Effector CD4-positive, alpha-beta T cell (primary cell): ENCODE results near the gene PPP3R1.

Source experiments
- DNase-seq: peaks from one replicate; pipeline ENCODE4 v3.0.0-alpha.2; 2020
- total RNA-seq: gene quantifications from one replicate; lab custom pipeline; 2026; lab: John Stamatoyannopoulos, UW

The PPP3R1 gene, protein sequence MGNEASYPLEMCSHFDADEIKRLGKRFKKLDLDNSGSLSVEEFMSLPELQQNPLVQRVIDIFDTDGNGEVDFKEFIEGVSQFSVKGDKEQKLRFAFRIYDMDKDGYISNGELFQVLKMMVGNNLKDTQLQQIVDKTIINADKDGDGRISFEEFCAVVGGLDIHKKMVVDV
- 45.2 reads per million, percentile 66 among the genes with 10 or more reads in this experiment for total RNA-seq

DNA sequence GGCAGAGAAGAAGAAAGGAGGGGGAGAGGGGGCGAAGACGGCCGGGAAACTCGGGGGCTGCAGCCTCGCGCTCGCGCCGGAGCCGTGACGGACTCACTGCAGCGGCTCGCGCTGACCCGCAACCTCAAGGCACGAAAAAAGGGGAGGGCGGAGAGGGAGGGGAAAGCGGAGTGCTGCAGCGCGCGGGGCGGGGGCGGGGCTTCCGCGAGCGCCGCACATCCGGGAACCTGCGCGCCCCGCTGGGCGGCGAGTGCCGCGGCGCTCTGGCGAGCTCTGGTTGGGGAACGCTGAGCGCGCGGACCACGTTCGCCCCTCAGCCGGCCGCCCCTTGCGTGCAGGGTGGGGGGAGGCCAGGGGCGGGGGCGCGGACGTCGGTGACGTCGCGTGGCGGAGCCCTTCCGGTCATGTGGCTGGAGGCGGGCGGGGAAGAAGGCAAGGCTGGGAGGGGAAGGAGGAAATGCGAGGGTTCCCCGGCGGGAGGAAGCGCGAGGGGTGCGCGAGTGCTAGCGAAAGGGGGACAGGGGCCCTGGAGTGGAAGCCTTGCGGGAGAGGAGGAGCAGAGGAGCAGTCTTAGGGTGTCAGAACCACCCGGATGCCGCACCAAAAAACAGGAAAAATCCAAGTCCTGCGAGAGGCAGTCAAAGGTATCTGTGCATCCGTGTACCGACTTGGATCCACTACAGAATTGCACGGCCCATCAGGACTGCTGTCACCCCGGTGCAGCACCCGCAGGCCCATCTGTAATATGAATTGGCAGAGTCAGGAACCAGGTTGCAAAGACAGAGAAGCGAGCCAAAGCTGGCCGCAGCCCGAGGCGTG is at the start of gene PPP3R1:
Gene PPP3R1 (minus strand): TSS at position 133 of the 819 bp plus-strand sequence. CDS start 405 bp downstream, outside the sequence.
- peak; percentile 89 for DNase-seq

DNA sequence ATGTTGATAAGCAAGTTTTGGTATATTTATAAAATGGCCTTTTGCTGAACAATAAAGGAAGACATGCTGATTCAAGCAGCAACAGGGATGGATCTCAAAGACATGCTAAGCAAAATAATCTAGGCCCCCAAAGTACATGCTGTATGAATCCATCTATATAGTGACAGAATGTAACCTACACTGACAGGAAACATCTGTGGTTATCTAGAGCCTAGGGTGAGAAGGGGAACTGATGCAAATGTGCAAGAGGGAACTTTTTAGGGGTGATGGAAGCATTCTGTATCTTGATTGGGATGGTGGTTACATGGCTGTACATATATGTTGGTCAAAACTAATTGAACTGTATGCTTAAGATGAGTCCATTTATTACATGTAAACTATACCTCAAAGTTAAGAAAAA is 43.2 kb upstream of the PPP3R1 start:
- no peak for DNase-seq

DNA sequence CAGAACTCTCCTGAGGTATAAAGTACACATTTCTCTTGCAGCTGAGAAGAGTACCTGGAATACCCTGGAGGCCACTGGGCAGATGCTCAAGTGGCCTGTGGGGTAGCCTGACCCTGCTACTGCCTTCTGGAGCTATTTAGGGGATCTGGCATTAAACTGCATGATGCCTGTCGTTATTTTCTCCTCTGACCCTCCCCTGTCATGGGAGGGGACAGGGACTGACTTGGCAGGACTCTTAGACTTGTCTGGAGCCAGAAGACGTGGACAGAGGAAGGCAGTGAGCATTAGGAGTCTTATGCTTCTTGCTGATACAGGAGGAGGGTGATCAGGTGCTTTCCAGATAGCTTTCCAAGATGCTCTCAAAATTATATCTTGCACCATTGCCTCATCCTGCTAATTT is 42.6 kb upstream of the PPP3R1 start:
- no peak for DNase-seq

DNA sequence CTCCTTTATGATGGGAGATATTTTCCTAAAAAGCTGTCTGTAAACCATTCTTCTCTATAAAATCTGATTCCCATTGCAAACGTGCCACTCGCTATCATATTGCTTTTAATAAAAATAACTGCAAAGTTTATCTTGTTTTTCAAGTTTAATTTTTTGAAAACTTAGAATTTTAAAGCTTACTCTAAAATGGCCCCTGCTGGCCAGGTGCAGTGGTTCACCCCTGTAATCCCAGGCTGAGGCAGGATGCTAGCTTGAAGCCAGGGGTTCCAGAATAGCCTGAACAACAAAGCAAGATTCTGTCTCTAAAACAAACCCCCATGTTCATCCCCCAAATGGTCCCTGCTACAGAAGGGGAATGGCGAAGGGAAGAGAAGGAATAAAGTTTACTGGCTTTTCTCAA is 41.9 kb upstream of the PPP3R1 start:
- DNase-seq: no peak

DNA sequence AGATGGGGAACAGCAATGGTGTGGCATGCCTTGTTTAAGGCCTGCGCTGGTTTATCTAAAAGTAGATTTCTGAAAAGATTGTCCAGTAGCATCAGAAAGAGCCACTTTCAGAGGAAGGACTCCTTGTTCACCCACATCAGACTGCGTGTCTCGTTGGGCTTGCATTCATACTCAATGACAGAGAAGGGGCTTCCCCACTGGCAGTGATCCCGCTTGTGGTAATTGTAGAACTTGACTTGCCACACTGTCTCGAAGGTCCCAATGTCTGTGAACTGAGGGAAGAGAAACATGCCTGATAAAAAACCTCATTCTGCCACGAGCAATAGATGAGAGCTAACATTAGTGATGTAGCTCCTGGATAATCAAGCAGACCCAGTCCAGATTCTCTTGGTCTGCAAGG is 41.4 kb upstream of the PPP3R1 start:
- no peak for DNase-seq

DNA sequence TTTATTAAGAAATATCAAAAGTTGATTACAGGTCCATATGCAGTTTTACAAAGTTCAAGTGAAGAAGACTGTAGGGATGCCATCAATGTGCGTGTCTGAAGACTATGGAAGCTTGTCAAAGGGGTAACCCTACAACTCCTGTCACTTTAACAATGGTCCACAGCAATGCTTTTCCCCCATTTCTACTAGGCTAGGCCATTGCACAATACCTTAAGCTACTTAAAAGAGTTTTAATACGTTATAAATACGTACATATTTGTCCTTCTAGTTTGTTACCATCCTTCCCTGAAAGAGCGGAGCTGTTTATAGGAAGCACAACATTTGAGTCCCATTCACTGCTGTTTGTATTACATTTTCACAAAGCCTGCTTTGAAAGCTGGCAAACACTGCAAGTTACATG is 40.7 kb upstream of the PPP3R1 start:
- DNase-seq: no peak

DNA sequence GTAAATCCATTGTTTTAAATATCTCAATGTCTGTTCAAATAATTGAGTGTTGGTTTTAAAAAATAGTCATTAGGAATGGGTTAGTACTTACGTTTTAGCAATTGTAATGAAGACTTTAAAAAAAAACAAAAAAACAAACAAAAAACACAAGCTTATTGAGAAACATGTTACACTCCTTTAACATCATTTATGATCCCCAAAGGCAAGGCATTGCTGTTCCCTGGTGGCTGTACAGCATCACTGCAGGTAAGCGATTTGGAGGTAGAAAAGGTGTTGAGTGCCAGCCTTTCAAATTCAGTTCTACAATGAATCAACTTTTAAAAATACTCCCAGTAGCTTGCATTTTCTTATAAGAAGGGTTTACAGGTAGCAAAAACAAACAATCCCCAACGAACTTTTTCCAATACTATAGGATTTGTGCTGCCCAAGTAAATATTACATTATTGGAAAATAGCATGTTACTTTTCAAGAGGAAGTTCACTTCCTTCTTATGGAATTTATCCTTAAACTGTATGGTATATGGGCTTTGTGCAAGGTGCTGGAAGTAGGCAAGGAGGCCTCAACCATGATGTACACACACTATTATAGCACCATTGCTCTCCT is 39.9 kb upstream of the PPP3R1 start:
- DNase-seq: no peak

DNA sequence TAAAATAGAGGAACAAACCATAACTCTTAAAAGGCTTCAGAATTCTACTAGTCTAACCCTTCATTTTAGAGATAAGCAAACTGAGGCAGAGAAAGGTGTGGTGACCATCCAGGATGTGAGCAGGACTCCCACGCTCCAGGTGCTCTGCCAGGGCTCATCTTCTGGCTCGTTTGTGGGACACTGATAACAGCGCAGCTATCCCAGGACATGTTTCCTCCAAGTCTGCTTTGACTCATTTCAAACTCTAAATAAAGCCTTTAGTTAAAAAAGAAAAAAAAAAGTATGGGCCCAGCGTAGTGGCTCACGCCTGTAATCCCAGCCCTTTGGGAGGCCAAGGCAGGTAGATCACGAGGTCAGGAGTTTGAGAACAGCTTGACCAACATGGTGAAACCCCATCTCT is 39.0 kb upstream of the PPP3R1 start:
- DNase-seq: no peak

DNA sequence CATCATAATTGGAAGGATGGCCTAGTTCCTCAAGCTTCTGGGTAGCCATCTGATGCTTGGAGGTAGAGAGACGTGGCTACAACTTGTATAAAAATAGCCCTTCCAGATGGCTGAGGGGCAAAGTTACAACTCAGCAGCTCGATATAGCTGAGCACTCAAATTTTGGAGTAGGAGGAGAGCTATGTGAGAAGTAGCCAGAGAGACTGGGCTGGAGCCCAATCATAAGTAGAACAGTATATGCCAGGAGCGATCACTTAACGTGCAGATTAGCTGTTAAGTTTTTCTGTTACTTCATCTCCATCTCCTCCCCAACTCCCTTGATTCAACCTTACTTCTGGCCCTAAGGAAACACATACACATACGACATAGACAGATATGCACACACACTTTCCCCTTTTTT is 38.6 kb upstream of the PPP3R1 start:
- no peak for DNase-seq

DNA sequence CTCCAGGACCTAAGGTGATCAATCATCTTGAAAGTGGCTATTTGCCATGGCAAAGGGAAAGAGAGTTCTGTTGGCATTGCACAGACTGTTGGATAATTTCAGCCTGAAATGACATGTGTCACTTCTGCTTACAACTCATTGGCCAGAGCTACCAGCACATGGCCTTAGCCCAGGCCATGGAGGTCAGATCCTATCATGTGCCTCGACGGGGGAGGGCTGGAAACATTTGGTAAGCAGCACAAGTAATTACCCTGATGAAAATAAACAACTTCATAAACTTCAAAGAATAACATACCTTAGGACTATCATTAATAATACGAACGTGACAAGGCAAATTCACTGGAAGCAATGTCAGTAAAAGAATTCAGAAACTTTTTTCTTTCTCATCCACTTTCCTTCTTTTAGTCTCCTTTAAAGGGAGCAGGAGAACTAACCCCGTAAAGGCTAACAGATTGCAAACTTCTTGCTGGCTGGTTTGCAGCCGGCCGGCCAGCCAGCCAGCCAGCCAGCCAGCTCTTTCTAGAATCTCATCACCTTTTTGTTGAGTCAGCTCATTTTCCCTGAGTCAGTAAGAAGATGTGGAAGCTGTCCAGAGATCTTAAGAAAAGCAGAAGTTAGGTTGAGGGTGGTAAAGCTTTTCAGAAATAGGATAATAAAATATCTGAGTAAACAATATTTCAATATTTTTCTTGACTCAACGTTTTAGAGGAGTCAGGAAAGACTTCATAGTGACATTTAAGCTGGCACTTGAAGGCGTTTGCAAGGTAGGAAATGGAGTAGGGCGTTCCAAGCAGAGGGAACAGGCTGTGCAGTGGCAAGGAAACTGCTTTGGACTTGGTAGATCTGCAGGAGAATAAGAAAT is 35.5 kb upstream of the PPP3R1 start:
- no peak for DNase-seq

DNA sequence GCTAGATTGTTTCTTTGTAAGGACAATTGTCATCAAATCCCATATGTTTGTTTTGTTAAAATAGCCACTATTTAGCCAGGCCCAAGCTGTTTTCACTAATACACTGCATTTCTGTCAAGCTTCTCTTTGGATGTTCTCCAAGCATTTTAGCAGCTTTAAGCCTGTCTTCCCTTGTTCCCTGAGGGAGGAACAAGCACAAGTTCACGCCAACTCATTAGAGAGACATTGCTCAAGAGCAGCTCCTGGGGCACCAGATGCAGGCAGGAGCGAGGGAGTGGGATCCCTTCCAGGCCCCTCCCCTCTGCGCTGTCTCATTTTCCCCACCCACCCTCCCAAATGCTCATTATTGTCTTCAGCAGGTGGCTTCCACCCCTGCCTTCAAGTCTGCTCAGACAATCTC is 32.6 kb upstream of the PPP3R1 start:
- no peak for DNase-seq

DNA sequence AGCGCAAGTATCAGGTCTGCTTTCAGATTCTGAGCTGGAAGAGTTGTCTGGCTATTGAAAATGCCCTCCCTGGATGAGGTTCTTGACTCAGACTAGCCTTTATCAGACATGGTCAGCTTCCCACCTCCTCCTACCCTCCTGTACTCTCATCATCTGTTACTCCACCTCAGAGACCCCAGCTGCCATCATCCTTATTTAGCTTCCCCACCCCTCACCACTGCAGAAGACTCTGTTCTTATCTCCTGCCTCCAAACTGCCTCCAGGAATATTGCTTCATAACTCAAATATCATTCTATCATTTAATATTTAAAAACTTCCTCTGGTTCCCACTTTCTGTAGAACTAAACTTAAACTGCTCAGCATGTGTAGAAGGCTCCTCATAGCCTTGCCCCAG is 31.1 kb upstream of the PPP3R1 start:
- DNase-seq: no peak

DNA sequence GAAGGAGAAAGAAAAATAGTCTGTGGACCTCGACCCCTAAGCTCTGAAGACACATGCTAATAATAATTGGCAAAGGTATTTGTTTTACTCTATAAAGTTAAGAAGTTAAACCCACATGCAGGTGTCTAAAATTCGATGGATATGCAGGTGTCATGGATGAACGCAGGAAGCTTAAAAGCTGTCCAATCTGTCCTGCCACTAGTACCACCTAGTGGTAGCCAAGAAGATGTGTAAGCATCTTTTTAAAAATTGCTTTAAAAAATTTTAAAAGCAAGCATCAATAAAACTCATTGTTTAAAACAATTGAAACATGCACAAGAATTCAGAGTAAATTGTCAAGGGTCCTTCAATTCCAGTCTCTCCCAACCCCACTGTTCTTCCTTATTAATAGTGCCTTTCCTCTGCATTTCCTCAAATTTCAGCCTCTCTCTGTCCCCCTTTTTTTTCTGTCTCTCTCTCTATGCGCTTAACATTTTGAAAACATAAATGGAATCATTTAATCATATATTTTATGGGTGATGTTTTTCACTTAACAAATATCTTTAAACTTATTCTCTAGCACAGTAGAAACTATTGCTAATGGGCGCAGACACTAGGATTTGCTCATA is 30.6 kb upstream of the PPP3R1 start:
- DNase-seq: no peak

DNA sequence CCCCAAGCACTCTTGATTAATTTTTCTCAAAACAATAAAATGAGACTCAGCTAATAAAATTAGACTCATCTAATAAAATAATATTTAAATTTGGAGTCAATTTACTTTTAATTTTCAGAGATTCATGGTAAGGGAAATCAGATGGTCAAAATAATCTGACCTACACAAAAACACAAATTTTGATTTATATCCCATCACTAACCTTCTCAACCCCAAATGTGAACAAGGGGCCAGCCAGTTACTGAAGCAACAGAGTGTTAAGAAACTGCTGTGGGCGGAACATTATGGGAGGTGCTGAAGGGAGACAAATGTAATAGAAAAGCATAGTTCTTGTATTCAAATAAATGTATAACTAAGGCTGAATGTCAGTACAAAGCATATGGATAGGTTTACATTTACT is 28.5 kb upstream of the PPP3R1 start:
- DNase-seq: no peak

DNA sequence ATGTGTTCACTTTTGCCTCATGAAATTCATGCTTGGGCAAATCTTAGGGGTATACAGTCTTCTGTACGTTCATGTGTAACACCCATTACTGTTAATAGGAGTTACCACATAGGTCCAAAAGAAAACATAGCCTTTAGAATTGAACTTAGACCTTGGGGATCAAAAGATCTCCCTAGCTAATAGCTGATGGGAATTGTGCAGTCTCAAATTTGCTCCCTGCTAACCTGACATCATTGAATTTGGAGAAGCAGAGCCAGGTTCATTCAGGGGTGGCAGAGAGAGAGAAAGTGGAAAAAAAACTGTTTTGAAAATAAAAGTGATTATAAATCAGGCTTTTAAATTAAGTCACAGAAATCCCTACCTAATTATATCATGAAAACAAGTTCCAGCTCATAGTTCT is 28.0 kb upstream of the PPP3R1 start:
- DNase-seq: no peak

DNA sequence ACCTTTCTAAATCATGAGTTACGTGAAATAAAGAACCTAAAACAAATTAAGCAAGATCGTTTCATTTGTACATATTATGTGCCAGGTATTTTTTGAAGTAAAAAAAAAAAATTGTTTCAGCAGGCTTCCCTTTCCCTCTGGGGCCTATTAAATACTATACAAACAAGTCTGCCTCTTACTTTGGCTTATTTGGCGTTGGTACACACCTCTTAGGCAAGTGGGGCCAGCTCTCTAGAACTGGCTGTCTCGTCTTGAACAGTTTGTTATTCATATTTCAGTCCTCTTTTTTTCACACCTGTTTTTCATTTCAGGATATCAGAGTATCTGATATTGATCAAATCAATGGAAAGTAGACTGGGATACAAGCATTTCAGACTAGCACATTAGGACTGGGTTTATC is 27.4 kb upstream of the PPP3R1 start:
- DNase-seq: no peak

DNA sequence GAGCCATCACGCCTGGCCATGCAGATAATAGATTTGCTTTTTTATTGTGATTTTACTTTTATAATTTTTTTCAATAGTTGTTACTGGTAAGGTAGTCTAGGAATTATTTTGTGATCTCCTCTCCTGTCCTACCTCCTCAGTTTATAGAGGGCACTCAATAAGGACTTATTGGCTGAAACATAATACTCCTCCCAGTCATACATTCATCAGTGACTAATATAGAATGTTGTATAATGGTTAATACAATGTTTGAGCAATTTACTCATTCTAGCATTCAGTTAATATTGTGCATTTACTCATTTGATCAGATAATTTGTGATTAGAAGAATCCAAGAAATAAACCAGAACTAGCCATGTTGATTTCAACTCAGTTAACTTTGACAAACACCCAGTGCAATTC is 25.8 kb upstream of the PPP3R1 start:
- DNase-seq: no peak

DNA sequence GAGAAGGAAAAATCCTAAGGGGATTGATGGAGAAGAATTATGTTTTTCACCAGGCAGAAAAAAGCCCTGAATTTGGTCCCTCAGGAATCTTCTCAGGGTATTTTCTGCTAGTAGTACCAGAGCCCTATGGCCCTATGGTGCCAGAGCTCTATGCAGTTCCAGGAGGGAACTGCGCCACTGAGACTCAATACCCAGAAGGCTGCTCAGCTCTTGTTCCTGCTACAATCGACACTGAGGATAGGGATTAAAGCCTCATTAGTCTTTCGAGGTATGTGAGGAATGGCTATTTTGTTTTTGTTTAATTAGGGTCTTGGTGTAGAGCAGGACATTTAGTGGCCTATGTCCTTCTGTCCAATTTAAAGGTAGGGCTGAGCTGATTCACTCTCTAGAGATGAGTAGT is 21.7 kb upstream of the PPP3R1 start:
- DNase-seq: no peak

DNA sequence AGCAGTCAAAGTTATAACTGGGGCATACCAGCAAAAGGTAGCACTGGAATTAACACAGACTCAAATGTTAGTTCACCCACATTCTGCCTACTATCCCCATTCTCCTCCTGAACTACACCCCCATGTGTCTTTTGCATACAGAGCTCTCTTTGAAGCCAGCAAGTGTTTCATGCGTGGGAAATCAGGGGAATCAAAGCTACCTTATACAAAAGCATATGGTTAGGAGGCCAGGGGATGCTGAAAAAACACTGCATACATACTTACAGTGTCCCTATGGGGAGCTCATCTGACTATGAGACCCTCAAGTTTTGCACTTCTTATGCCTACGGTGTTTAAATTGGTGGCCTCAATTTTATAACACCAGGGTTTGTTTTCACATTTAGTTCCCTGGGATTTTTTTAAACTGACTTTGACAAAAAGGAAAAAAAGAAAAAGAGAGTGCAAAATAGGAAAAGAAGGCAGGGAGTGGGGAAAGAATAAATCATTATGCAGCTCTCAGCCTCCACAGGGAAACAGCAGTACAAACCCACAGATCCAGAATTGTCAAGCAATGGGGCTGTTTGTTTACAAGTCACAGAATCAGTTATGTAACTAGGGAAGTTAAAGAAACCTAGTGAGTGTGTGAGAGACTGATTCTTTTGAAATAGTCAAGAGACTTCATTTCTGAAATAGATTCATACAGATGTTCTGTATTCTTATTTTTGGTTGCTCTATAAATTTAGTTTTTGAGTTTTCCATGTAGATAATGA is 20.1 kb upstream of the PPP3R1 start:
- no peak for DNase-seq

DNA sequence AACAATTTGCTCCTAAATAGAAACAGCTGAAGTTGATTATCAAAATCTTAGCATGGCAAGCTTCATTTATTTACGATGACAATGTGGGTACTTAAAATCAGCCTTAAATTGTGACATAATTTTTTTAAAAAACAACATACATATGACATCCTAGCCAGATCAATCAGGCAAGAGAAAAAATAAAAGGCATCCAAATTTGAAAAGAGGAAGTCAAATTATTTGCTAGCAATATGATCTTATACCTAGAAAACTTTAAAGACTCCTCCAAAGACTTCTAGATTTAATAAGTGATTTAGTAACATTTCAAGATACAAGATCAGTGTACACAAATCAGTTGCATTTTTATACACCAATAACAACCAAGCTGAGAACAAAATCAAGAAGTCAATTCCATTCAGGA is 14.3 kb upstream of the PPP3R1 start:
- no peak for DNase-seq

DNA sequence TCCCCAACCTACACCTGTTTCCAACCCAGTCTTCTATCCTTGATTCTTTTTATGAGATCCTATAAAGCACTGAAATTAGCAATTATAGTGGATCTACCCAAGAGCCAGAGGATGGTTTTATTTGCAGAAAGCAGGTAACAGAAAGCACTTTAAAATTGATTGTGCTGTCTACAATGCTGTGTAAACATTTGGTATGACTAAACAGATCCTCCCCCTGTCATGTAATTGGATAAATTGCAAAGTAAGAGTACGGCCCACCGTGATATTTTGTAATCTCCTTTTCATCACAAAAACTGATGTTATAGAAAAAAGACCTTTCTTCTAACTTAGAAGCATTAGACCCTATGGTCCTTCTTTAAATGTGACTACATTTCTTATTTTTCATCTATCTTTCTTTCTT is 11.3 kb upstream of the PPP3R1 start:
- DNase-seq: no peak

DNA sequence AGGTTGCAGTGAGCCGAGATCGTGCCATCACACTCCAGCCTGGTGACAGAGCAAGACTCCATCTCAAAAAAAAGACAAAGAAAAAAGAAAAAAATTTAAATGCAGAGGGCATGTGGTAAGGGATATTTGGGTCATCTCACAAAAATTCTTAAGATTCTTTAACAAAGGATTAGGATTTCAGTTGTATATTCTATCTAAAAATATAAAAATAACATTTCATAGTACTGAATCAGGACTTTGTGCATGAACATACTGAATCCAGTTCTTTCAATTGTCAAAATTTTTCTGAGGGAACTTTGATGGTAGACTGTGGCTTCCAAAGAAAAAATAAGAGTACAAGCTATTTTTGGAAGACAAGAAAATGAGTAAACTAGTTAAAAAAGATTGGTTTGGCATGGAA is 6.5 kb upstream of the PPP3R1 start:
- no peak for DNase-seq
